GM21576 (cell line): ENCODE measurements around the gene MITD1.
A peak's percentile ranks its signal among the peaks of the same experiment; 100 is the strongest.
"Not testable (repeated sequence)": the region's sequence is repeated elsewhere in the genome, so short reads cannot be mapped to it uniquely, and the experiment has no call there.

ENCODE experiments used
- ATAC-seq: cut with Tn5 transposase; IDR thresholded peaks from one replicate; pipeline ENCODE4 v1.9.1; 2021; ENCODE audit warnings: mild to moderate bottlenecking, moderate library complexity; ENCODE audit not compliant: unreplicated experiment

Gene MITD1

DNA sequence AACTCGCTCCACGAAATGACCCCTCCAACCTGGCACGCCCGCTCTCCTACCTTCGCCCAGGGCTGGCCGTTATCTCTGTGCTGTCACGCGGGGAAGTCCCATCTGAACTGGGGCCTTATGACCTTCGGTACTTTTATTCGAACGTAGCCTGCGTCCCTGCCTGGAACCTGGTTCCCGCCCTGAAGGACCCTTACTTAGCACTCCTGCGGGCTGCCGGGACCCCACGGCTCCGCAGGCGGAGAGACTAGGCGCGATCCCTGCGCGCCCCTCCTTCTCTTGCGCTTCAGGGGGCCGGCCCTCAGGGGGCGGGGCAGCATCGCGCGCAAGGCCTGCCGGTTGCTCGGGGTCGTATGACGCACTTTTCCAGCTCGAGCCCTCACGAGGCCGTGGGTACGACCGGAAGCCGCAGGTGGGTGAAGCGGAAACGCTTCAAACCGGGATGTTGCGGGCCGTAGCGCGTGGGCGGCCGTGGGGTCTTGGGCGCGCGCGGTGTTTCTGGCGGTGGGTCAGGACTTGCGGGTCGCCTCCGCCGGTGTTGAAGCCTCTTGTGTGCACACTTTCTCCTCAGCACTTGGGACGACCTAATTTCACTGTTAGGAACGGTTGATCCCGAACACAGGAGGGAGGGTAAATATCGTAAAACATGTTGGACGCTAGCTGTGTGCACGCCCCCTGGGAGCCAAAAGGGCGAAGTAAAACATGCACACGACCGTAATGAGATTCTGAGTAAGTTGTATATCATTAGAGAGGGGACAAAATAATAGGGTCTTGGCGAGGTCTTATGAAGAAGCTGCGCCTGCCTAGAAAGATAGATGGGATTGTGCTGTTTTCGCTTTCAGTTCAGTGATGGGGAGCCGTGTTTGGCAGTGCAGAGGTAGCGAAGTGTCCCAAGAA, 26.0 kb downstream of the MITD1 start, which contains the start of the genes LIPT1 and TSGA10:
Gene LIPT1, plus strand, starts transcription at position 325 of the 894 bp plus-strand sequence. CDS start 6,991 bp downstream, outside the sequence.
Gene TSGA10, minus strand, starts transcription at position 300 of the 894 bp plus-strand sequence. CDS start 45,503 bp downstream, outside the sequence.
- ATAC-seq: peak; percentile 95

DNA sequence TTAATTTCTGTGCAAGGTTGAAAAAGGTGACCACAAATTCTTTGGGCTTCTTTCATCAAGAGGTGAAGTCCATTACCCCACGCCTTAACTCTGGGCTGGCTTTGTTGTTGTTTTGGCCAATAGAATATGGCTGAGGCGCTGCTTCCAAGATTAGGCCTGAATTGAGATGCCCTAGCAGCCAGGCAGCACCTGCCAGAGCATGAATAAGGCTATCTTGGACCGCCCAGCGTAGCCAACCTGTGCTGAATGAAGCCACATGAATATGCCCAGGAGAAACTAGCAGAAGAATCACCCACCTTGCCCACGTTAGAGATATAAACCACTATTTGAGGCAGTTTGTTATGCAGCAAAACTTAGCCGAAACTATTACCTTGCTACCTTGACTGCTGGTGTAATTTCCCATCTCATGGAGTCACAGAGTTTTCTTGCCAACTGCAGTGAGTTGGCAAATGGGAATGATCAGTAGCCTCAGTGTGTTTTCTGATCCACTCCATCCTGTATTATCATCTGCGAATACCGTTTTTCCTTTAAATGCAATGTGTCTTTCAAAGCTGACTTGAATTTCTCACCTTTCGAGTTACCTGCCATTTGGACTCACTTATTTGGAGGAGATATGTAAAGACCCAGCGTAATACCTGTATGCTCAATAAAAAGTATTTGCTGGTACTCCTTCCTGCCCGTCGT, 26.8 kb downstream of the MITD1 start:
- no peak for ATAC-seq

DNA sequence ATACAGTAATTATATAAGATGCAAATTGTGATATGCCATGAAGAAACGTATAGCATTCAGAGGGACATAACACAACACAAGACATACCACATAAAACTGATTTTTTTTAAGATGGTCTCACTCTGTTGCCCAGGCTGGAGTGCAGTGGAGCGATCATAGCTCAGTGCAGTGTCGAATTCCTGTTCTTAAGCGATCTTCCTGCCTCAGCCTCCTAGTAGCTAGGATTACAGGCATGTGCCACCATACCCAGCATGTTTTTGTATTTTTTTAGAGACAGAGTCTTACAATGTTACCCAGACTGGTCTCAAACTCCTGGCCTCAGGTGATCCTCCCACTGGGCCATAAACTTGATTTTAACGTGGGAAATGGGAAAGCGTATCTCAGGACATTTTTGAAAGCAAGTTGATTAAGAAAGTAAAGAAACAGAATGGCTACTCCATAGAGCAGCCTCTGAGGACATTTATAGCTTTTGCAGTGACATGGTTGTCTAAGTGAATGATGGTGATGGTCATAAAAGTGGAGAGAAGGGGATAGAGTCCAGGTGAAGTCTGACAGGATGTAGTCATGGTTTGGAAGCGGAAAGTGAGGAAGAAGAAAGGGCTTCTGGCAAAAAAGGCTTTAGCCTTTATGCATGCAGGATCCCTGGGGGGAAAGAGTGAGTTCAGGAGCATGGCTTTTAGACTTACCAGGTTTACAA, 28.5 kb downstream of the MITD1 start:
- ATAC-seq: no peak

DNA sequence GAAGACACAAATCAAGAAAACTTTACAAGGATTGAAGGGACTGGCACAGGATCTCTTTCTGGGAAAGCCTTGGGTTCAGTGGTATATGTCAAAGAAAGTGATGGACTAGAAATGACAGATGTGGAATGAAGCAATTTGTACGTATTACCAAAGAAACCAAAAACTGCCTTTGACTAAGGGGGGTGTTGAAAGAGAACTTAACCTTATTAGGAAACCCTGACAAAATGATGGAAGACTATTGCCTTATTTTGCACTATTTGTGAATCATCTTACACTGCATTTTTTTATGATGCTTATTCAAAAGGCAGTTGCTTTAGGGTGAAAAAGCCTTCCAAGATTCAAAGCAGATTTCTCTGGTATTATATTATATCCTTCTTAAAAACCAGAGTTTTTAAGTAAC, 30.2 kb downstream of the MITD1 start:
- ATAC-seq: no peak

DNA sequence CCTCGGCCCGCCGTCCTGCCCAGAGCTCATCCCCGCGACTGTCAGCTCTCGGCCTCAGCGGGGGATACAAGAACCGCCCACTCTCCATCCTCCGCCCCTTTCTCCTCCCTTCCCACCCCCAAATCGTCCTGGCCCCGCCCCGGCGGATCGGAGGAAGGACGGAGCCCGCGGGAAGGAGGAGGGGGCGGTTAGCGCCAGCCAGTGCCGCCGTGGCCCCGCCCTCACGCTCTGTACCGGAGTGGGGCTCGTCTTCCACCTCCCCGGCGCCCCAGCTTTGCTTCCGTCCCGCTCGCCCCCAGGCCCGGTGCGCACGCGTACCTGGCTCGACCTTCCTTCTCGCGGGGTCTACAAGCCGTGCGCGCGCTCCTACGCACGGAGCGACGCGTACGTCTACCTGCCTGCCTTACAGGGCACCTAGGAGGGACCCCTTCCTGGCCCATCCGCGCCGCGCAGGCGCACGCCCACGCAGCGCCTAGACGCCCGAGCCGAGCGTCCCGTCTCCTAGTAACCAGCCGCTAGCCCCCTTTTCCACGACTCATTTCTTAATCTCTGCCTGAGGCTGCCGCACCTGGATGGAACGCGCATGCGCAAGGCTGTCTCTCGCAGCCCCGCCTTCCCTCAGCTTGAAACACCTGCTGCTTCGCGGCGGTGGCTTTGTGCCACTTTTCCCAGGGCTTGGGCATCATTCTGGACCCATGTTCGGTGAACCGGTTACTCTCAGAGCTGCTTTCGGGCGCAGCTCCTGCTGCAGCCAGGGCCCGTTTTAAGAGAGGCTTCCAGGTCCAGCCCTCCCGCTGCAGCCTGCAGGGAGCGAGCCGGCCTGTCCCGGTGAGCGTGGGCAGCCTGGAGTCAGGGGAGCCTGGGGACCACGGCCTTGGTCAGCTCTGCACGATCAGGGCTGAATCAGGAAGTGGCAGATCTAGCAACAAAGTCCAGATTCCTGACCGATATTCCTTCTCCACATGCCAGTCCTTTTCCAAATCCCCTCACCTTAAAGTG, 39.4 kb downstream of the MITD1 start, which contains the start of gene C2orf15:
Gene C2orf15, plus strand, starts transcription at position 598 of the 999 bp plus-strand sequence. CDS start 8,852 bp downstream, outside the sequence.
- peak; percentile 82 for ATAC-seq

DNA sequence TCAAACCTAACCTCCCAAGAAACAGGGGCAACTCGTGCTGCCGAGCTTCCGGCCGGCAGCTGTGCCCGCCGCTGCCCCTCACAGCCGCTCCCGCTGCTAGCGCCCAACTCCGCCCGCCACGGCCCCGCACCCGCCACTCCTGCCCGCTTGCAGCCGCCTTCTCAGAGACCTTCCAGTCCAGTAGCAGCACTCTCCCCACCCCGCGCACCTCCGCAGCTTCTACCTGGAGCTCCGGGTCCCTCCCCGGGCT, 40.1 kb downstream of the MITD1 start:
- peak; percentile 32 for ATAC-seq

DNA sequence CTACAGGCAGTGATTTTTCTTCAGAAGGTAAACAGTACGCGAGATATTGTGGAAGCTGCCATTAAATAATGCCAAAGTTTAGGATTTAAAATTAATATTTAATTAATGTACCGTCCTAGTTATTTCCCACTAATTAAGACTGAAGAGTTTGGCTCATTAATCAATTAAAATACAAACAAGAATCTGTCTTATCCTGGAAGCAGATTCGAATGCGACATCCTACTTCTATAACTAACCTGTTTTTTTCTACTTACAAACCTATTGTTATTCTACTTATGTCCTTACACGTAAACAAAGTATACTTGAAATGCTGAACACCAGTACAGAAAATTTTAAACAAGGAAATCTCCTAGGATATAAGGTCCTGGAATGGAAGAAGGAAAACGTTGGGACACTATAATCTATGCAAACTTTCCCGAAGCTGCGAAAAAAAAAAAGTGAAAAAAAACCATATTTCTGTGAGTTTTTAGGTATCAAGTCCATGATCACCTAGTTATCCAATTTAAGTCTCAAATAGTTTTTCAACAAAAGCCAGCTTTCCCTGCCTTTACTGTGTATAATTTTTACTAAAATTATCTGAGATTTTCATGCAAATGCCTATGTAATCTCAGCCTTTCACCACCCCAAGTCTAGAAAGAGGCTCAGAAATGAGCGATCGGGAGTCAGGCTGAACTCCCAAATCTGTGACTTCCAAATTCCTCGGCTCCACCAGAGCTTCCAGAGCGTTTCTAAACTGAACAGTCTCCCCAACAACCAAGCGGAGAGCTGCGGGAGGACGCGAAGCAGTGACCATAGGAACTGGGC, 40.6 kb downstream of the MITD1 start:
- no peak for ATAC-seq

DNA sequence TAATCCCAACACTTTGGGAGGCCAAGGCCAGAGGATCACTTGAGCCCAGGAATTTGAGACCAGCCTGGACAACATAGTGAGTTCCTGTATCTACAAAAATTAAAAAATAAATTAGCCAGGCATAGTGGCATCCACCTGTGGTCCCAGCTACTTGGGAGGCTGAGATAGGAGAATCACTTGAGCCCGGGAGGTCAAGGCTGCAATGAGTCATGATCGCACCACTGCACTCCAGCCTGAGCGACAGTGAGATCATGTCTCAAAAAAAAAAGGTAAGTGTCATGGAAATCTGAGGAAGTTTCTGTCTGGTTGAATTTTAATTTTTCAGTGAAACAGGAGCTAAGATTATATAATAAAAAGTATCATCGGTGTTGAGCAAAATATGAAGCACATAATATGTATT, 41.9 kb downstream of the MITD1 start:
- ATAC-seq: no peak

DNA sequence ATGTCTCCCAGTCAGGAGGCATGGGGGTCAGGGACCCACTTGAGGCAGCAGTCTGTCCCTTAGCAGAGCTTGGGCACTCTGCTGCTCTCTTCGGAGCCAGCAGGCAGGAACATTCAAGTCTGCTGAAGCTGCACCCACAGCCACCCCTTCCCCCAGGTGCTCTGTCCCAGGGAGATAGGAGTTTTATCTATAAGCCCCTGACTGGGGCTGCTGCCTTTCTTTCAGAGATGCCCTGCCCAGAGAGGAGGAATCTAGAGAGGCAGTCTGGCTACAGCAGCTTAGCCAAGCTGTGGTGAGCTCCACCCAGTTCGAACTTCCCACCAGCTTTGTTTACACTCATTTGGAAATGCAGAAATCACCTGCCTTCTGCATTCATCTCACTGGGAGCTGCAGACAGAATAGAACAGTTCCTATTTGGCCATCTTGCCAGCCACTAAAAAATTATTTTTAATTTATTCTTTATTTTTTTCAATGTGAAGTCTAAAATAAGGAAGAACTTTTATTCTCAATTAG, 45.8 kb downstream of the MITD1 start:
- ATAC-seq: not testable (repeated sequence)

DNA sequence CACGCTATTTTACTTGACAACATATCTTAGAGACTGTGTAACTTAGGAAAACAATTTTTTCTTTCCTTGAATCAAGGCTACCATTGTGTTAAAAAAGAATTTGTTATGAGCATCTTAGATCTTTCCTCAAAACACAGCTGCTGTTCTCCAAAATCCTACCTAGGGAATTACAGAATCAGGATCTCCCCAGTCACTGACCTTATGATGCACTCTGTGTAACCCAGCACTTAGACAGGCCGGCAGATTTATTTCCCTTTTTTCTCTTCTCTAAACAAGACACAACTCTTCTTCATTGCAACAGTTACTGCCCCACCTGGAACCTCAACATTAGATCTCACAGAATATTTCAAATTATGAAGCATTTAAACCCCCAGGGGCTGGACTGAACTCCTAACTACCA, 52.9 kb downstream of the MITD1 start:
- ATAC-seq: no peak
